A673 (cell line): ENCODE data around the gene LARP4B. TPM values are rescaled to one million over a fixed set of nuclear protein-coding genes. Genes with fewer than 3 reads are reported as not detected.

Experiments
- BruUV-seq: library from RNA; stranded (reverse); fragments of 400-500 nt; replicated peaks from 2 replicates; lab custom pipeline; 2021; lab: Mats Ljungman, UMichigan
- CTCF ChIA-PET: fragments of 300-600 bp; sonication (Branson Sonifier 250); formaldehyde crosslinking; loops from one replicate; lab custom pipeline; 2022; ENCODE audit warnings: antibody characterized with exemption; lab: Charles Lee
- POLR2A ChIA-PET: fragments of 300-600 bp; sonication (Branson Sonifier 250); formaldehyde crosslinking; loops from one replicate; lab custom pipeline; 2022; ENCODE audit warnings: antibody characterized with exemption; ENCODE audit not compliant: low non-redundant PET; lab: Charles Lee
- DNase-seq: peaks from one replicate; pipeline ENCODE4 v3.0.0-alpha.2; 2015; ENCODE audit warnings: low spot score
- H3K27ac ChIP-seq: fragments of 200-600 bp; sonication (generic); 2 replicates; pipeline ENCODE4 v1.5.1; 2016; ENCODE audit warnings: mixed run types, low read depth, mild to moderate bottlenecking, mixed read lengths, antibody characterized with exemption, low read length; ENCODE audit not compliant: poor library complexity, severe bottlenecking
- H3K27me3 ChIP-seq: fragments of 200-600 bp; sonication (generic); replicated peaks from 2 replicates; pipeline ENCODE4 v1.6.1; 2017; ENCODE audit warnings: mixed run types, low read depth, mild to moderate bottlenecking, mixed read lengths, antibody characterized with exemption, low read length; ENCODE audit not compliant: insufficient read depth, poor library complexity
- H3K36me3 ChIP-seq: fragments of 200-600 bp; sonication (generic); 2 replicates; pipeline ENCODE4 v1.6.1; 2016; ENCODE audit warnings: mixed run types, mild to moderate bottlenecking, mixed read lengths, antibody characterized with exemption, low read length; ENCODE audit not compliant: insufficient read depth, poor library complexity, severe bottlenecking
- H3K4me1 ChIP-seq: fragments of 200-600 bp; sonication (generic); 2 replicates; pipeline ENCODE4 v1.6.1; 2017; ENCODE audit warnings: mixed run types, mild to moderate bottlenecking, mixed read lengths, antibody characterized with exemption, low read length; ENCODE audit not compliant: insufficient read depth, poor library complexity, severe bottlenecking
- H3K4me3 ChIP-seq: fragments of 200-600 bp; sonication (generic); 2 replicates; pipeline ENCODE4 v1.5.1; 2016; ENCODE audit warnings: low read depth, mixed run types, mild to moderate bottlenecking, mixed read lengths, low read length; ENCODE audit not compliant: poor library complexity, severe bottlenecking
- H3K9me3 ChIP-seq: fragments of 200-600 bp; sonication (generic); 2 replicates; pipeline ENCODE4 v1.6.1; 2016; ENCODE audit warnings: mixed run types, low read depth, mild to moderate bottlenecking, mixed read lengths, antibody characterized with exemption, low read length; ENCODE audit not compliant: poor library complexity, severe bottlenecking
- CTCF ChIP-seq: fragments of 300-800, 200-600 bp; sonication (generic); conservative IDR thresholded peaks from 2 replicates; pipeline ENCODE4 v1.5.1; 2017; ENCODE audit warnings: low read depth, mild to moderate bottlenecking, antibody characterized with exemption, low read length, moderate library complexity, mixed read lengths
- EZH2 ChIP-seq: fragments of 200-600 bp; sonication (generic); IDR thresholded peaks from 2 replicates; pipeline ENCODE4 v1.6.1; 2017; ENCODE audit warnings: borderline replicate concordance, low read depth, mild to moderate bottlenecking, mixed read lengths, antibody characterized with exemption, low read length; ENCODE audit not compliant: poor library complexity, severe bottlenecking
- intact Hi-C: fragments of 100-400 bp; cut with micrococcal nuclease; formaldehyde crosslinking; loops from one replicate; pipeline ENCODE4 v1.10.0; 2022; ENCODE audit not compliant: unreplicated experiment
- total RNA-seq: library from RNA; stranded (reverse); gene quantifications from 2 replicates; pipeline ENCODE4 v1.2.3, GENCODE V29; 2021

The LARP4B gene
- total RNA-seq, 1 experiment from 2014 or later, result 101 TPM

- Histone ChIP-seq H3K27me3 (peaks cover 4% of the 10 kb centered on the region), H3K4me3 (no peak overlapping the region), H3K4me1 (no peaks in the 10 kb centered on the region), H3K36me3 (no peaks in the 10 kb centered on the region), H3K27ac (no peak overlapping the region), H3K9me3 (no peaks in the 10 kb centered on the region)
- no TSS peak for BruUV-seq
- TF ChIP-seq CTCF (no peak), EZH2 (no peak)
- ChIA-PET CTCF (no interaction called here), POLR2A (no interaction called here)
- no peak for DNase-seq
- intact Hi-C loops, result no loop called here
Observed at GRCh38 chr10:963655-964054, 32.1 kb upstream of the LARP4B start.

- intact Hi-C loops, result no loop called here
- Histone ChIP-seq H3K27me3 (peaks cover 4% of the 10 kb centered on the region), H3K4me1 (no peaks in the 10 kb centered on the region), H3K4me3 (no peak overlapping the region), H3K9me3 (no peaks in the 10 kb centered on the region), H3K27ac (no peak overlapping the region), H3K36me3 (no peaks in the 10 kb centered on the region)
- DNase-seq, result no peak
- ChIA-PET POLR2A (no interaction called here), CTCF (no interaction called here)
- TF ChIP-seq EZH2 (no peak), CTCF (no peak)
- no TSS peak for BruUV-seq
Observed at GRCh38 chr10:963186-963585, 31.7 kb upstream of the LARP4B start.

- no peaks in the 10 kb centered on the region for H3K36me3 ChIP-seq
- CTCF ChIA-PET, result no interaction called here
- H3K4me3 ChIP-seq, result no peak overlapping the region
- BruUV-seq, result no TSS peak
- H3K27me3 ChIP-seq, result peaks cover 4% of the 10 kb centered on the region
- POLR2A ChIA-PET, result no interaction called here
- no peak overlapping the region for H3K27ac ChIP-seq
- DNase-seq, result no peak
- H3K4me1 ChIP-seq, result no peaks in the 10 kb centered on the region
- TF ChIP-seq CTCF (no peak), EZH2 (no peak)
- intact Hi-C loops, result no loop called here
- H3K9me3 ChIP-seq, result no peaks in the 10 kb centered on the region
Observed at GRCh38 chr10:962342-962741, 30.8 kb upstream of the LARP4B start.
